ENCODE data around the gene ERC1. TPM values are rescaled to one million over a fixed set of nuclear protein-coding genes. Genes with fewer than 3 reads are reported as not detected.

Gene ERC1
- total RNA-seq, 4 donors from 2014 or later, result 58.0 to 83.2 (median 73.5) TPM

GRCh38 chr12:1289371-1290155, 298.5 kb downstream of the ERC1 start:
- Histone ChIP-seq H3K4me1 (peaks cover 0 to 17% (median 0%) of the 10 kb centered on the region in 4 donors), H3K36me3 (peaks cover 0 to 3% (median 0%) of the 10 kb centered on the region in 3 donors), H3K27ac (no peak overlapping the region), H3K9me3 (no peaks in the 10 kb centered on the region), H3K4me3 (no peak overlapping the region), H3K27me3 (no peaks in the 10 kb centered on the region)
- 68 to 72% methylated on average over 7 of the region's 7 CpGs for WGBS, 2 donors
- DNase-seq (ENCODE audit: low spot score in 2 of 2), result no peak
- TF ChIP-seq EP300 (IDR thresholded peaks at IDR 0.05) (no peak), POLR2A (IDR thresholded peaks at IDR 0.05) (no peak)
- TF ChIP-seq, protein P1, sequence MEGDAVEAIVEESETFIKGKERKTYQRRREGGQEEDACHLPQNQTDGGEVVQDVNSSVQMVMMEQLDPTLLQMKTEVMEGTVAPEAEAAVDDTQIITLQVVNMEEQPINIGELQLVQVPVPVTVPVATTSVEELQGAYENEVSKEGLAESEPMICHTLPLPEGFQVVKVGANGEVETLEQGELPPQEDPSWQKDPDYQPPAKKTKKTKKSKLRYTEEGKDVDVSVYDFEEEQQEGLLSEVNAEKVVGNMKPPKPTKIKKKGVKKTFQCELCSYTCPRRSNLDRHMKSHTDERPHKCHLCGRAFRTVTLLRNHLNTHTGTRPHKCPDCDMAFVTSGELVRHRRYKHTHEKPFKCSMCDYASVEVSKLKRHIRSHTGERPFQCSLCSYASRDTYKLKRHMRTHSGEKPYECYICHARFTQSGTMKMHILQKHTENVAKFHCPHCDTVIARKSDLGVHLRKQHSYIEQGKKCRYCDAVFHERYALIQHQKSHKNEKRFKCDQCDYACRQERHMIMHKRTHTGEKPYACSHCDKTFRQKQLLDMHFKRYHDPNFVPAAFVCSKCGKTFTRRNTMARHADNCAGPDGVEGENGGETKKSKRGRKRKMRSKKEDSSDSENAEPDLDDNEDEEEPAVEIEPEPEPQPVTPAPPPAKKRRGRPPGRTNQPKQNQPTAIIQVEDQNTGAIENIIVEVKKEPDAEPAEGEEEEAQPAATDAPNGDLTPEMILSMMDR (IDR thresholded peaks at IDR 0.05), result no peak

DNA sequence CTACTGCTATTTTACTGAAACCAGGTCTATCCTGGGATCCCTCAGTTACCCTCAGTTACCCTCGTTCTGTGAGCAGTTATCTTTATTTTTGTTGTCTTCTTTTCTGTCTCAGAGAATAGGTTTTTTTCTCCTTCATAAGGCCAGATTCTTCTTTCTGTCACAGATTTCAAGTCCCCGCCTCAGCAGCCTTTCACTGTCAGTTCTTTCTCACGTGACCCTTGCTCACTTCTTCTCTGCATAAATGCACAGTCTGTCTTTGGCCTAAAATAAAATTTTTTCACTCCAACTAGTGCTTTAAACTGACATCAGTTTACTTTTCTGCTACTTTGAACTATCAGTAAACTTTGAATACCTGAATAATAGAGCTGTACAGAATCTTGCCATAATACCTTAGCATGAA, 299.7 kb downstream of the ERC1 start:
- Histone ChIP-seq H3K4me3 (no peak overlapping the region), H3K27ac (no peak overlapping the region), H3K36me3 (peaks cover 0 to 10% (median 0%) of the 10 kb centered on the region in 3 donors), H3K4me1 (peaks cover 0 to 17% (median 0%) of the 10 kb centered on the region in 4 donors), H3K27me3 (no peaks in the 10 kb centered on the region), H3K9me3 (no peaks in the 10 kb centered on the region)
- WGBS, 2 donors, result 74 to 75% methylated on average over 3 of the region's 3 CpGs
- no peak for TF ChIP-seq EP300 (IDR thresholded peaks at IDR 0.05)
- TF ChIP-seq, protein P1 (IDR thresholded peaks at IDR 0.05), result no peak
- no peak for TF ChIP-seq POLR2A (IDR thresholded peaks at IDR 0.05)
- DNase-seq (ENCODE audit: low spot score in 2 of 2), result no peak

DNA sequence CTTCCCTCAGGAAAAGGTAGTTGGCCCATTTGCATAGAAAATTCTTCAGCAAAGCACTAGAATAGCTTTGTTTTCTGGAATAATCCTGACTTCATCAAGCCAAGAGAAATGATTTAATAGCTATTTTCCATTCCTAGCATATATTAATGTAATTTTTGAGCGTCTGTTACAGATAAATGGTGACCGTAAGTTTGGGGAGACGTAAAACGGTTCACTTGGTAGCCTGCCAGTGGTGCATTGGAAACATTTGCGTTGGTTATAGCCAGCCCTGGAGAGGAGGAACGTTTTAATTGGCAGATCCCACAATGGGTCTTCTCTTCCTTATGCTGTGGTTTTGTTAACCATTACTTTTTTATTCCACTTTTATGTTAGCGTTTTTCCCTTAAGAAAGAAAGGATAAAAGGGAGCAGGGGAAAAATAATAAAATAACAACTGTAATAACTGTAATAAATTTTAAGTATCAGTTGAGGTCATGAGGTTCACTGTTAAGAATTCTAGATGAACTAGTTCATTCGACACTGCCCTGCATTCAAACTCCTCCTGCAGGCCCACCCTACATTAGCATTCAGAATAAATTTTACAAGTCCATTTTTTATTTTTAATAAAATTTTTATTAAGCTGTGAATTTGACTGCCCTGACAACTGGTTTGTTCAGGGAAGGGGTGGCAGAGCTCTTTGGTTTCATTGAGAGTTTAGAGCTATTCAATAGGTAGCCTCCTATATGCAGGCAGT, 300.7 kb downstream of the ERC1 start:
- WGBS, 2 donors, result 32 to 33% methylated on average over 8 of the region's 8 CpGs
- Histone ChIP-seq H3K4me1 (peaks cover 0 to 17% (median 0%) of the 10 kb centered on the region in 4 donors), H3K4me3 (no peak overlapping the region), H3K27ac (no peak overlapping the region), H3K9me3 (no peaks in the 10 kb centered on the region), H3K36me3 (peaks cover 0 to 10% (median 0%) of the 10 kb centered on the region in 3 donors), H3K27me3 (no peaks in the 10 kb centered on the region)
- no peak for DNase-seq (ENCODE audit: low spot score in 2 of 2)
- TF ChIP-seq POLR2A (IDR thresholded peaks at IDR 0.05) (no peak), EP300 (IDR thresholded peaks at IDR 0.05) (no peak)
- TF ChIP-seq, protein P1 (IDR thresholded peaks at IDR 0.05), result no peak

DNA sequence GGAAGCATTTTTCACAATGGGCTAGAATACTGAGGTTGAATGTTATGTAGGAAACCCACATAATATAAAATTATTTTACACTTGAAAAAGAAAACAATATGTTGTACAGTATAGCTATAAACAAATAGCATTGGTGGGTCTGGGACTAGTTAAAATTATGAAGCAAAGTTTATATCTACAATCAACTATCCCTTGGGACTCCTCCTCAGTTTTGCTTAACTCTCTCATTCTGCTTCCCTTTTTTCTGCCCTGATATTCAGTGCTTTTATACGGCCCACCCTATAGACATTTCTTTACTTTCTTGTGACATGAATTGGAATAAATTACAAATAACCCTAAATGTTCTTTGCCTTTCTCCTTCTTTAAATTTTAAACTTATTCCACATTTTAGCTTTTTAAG, 302.9 kb downstream of the ERC1 start:
- H3K36me3 ChIP-seq, result peaks cover 0 to 15% (median 0%) of the 10 kb centered on the region in 3 donors
- H3K27me3 ChIP-seq, result no peaks in the 10 kb centered on the region
- H3K27ac ChIP-seq, result no peak overlapping the region
- 72 to 79% methylated on average over 1 of the region's 1 CpG for WGBS, 2 donors
- no peaks in the 10 kb centered on the region for H3K9me3 ChIP-seq
- TF ChIP-seq POLR2A (IDR thresholded peaks at IDR 0.05), result no peak
- TF ChIP-seq EP300 (IDR thresholded peaks at IDR 0.05), result no peak
- TF ChIP-seq, protein P1 (IDR thresholded peaks at IDR 0.05), result no peak
- no peak for DNase-seq (ENCODE audit: low spot score in 2 of 2)
- H3K4me3 ChIP-seq, result no peak overlapping the region
- H3K4me1 ChIP-seq, result peaks cover 0 to 17% (median 0%) of the 10 kb centered on the region in 4 donors

DNA sequence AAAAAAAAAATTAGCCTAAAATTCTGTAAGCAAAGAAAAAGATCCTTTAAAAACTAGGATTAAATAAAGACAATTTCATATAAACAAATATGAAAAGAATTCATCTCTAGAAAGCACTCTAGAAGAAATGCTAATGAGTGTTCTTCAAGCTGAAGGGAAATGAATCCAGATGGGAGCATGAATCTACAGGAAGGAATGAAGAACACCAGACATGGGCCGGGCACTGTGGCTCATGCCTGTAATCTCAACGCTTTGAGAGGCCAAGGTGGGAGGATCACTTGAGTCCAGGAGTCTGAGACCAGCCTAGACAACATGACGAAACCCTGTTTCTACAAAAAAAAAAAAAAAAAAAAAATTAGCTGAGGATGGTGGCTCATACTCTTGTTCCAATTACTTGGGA, 306.2 kb downstream of the ERC1 start:
- Histone ChIP-seq H3K27ac (no peak overlapping the region), H3K27me3 (no peaks in the 10 kb centered on the region), H3K4me1 (no peaks in the 10 kb centered on the region), H3K36me3 (peaks cover 0 to 23% (median 0%) of the 10 kb centered on the region in 3 donors), H3K9me3 (no peaks in the 10 kb centered on the region), H3K4me3 (no peak overlapping the region)
- TF ChIP-seq EP300 (IDR thresholded peaks at IDR 0.05) (no peak), POLR2A (IDR thresholded peaks at IDR 0.05) (no peak)
- TF ChIP-seq, protein P1 (IDR thresholded peaks at IDR 0.05), result no peak
- DNase-seq (ENCODE audit: low spot score in 2 of 2), result no peak
- WGBS, 2 donors, result 80 to 89% methylated on average over 3 of the region's 3 CpGs

All from tibial nerve (tissue), 4 donors.